HG02852 (cell line): ENCODE data around the gene PLD4.
"Not testable (repeated sequence)": the region's sequence is repeated elsewhere in the genome, so short reads cannot be mapped to it uniquely, and the experiment has no call there.

Experiments
- ATAC-seq: cut with Tn5 transposase; IDR thresholded peaks from one replicate; pipeline ENCODE4 v1.9.1; 2021; ENCODE audit warnings: mild to moderate bottlenecking, moderate library complexity; ENCODE audit not compliant: unreplicated experiment

Gene PLD4

GRCh38 chr14:104885973-104886689 is 38.5 kb upstream of the PLD4 start:
- no peak for ATAC-seq

DNA sequence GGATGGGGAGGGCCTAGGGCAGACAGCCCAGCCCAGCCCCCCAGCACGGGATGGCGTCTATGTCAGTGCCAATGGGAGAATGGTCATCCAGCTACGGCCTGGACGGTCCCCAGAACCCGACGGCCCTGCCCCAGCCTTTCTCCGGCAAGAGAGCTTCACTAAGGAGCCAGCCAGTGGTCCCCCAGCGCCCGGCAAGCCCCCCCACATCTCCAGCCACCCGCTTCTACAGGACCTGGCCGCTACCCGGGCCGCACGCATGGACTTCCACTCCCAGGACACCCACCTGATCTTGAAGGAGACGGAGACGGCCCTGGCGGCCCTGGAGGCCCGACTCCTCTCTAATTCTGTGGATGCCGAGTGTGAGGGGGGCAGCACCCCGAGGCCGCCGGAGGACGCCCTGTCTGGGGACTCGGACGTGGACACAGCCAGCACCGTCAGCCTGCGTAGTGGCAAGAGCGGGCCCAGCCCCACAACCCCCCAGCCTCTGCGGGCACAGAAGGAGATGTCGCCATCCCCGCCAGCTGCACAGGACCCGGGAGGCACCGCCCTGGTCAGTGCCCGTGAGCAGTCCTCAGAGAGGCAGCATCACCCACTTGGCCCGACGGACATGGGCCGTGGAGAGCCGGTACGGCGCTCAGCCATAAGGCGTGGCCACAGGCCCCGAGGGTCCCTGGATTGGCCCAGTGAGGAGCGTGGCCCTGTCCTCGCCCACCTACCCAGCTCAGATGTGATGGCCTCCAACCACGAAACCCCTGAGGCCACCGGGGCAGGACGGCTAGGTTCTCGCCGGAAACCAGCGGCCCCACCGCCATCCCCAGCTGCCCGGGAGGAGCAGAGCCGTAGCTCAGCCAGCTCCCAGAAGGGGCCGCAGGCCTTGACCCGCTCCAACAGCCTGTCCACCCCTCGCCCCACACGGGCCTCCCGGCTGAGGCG is 37.7 kb upstream of the PLD4 start:
- no peak for ATAC-seq

DNA sequence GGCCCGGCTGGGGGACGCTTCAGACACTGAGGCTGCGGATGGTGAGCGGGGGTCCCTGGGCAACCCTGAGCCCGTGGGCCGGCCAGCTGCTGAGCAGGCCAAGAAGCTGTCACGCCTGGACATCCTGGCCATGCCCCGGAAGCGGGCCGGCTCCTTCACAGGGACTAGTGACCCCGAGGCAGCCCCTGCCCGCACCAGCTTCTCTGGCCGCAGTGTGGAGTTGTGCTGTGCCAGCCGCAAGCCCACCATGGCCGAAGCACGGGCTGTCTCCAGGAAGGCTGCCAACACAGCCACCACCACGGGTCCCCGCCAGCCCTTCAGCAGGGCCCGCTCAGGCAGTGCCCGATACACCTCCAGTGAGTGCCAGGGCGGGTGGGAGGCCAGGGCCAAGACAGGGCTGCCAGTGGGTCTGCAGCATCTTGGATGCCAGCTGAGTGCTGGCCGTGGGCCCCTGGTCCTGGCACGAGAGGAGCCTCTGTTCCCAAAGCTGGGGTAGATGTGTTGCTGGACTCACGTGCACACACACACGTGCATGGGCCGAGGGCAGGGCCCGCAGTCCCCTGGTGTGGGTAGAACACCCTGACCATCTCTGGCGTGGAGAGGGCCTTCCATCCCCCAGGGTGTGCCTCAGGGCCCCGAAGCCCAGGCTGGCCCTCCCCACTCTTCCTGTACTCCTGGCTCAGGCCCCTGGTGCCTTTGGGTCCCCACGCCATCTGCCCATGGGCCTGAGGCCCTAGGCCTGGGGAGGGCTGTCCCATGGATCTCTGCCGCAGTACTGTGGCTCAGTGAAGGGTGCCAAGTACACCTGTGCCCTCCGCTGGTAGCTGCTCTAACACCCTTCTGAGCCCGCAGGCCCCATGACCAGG is 36.8 kb upstream of the PLD4 start:
- no peak for ATAC-seq

GRCh38 chr14:104888489-104889374 is 35.9 kb upstream of the PLD4 start:
- no peak for ATAC-seq

- no peak for ATAC-seq
Measured at GRCh38 chr14:104889375-104889757, 35.3 kb upstream of the PLD4 start.

DNA sequence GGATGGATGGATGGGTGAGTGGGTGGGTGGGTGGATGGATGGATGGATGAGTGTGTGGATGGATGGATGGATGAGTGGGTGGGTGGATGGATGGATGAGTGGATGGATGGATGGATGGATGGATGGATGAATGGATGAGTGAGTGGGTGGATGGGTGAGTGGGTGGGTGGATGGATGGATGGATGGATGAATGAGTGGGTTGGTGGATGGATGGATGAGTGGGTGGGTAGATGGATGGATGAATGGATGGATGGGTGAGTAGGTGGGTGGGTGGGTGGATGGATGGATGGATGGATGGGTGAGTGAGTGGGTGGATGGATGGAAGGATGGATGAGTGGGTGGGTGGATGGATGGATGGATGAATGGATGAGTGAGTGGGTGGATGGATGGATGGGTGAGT is 34.4 kb upstream of the PLD4 start:
- not testable (repeated sequence) for ATAC-seq

- no peak for ATAC-seq
Measured at GRCh38 chr14:104891121-104891551, 33.5 kb upstream of the PLD4 start.

GRCh38 chr14:104891664-104892530 is 32.8 kb upstream of the PLD4 start:
- ATAC-seq, result no peak

DNA sequence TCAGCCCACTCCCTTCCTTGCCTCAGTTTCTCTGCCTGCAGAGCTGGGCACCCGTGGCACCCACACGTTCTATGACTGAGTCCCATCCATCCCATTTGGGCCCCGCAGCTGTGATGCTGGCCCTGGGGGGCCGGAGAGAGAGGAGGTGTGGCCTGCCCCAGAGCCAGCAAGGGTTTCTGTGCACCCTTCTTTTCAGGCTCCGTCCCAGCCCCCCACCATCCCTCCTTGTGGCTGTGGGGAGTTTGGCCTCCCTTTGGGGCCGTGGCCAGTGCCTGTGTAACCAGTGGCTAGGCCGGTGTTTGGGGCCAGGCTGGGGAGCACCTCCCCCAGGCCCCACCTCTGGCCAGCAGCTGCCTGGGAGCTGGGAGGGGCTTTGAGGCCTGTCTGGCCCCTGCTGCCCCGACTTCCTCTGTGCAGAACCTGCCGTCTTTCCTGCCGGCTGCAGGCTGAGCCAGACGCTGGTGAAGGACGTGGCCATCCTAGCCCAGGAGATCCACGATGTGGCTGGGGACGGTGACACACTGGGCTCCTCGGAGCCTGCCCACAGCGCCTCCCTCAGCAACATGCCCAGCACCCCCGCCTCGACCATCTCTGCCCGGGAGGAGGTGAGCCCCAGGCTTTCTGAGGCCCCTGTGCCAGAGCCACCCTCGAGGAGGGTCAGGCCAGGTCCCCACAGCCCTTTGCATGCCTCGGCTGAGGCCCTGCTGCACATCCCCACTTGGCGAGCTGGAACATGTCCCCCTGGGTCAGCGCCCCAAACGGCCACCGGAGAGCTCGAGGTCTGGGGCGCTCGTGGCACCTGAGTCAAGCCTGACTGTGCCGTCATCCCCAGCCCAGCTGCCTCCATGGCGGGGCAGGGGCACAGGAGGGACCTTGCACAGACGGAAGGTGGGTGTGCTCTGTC is 31.9 kb upstream of the PLD4 start:
- no peak for ATAC-seq

DNA sequence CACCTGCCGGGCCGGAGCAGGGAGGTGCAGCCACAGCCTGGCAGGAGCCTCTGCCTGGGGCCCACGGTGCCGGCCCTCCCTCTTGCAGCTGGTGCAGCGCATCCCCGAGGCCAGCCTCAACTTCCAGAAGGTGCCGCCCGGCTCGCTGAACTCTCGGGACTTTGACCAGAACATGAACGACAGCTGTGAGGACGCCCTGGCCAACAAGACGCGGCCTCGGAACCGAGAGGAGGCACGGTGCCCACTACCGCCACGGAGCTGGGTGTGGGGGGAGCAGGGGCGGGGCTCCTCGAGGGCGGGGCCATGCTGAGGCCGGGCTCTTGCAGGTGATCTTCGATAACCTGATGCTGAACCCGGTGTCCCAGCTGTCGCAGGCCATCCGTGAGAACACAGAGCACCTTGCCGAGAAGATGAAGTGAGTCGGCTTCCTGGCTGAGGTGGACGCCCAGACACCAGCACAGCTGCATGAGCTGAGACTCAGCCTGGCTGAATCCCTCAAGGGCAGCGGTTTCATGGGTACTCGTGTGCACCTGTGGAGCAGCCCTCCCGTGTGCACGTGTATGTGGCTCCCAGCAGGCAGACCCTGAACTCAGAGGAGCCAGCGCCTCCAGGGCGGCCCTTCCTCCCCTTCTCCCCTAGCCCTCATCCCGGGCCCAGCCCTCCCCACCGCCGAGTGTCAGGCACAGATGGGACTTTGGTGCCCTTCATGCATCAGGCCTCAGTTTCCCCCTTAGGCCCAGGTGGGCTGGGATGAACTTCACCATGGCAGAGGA is 31.1 kb upstream of the PLD4 start:
- no peak for ATAC-seq

GRCh38 chr14:104894331-104895206 is 30.1 kb upstream of the PLD4 start:
- ATAC-seq, result no peak

DNA sequence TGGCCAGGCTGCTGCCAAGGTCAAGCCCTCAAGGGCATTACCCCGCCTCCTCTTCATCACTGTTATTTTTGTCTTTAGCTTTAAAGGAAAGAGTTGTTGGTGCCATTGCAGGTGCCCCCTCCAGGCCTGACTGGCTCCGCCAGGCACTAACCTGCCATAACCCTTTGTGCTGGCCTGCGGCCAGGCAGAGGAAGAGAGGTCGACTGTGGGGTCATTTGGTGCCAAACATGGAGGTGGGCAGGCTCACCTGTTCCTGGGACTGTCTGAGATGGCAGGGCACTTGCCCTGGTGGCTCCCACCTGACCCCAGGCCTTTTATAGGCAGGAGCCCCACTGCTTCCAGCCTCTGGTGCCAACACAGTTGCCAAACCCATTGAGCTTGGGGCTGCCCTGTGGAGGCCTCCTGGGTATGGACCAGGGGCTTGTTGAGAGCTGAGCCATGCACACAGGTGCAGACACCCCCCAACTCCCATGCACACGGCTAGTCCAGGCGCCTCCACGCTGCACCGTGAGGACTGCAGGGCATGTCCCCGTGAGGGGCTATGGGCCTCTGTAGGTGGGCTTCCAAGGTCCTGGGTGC is 29.4 kb upstream of the PLD4 start:
- no peak for ATAC-seq

DNA sequence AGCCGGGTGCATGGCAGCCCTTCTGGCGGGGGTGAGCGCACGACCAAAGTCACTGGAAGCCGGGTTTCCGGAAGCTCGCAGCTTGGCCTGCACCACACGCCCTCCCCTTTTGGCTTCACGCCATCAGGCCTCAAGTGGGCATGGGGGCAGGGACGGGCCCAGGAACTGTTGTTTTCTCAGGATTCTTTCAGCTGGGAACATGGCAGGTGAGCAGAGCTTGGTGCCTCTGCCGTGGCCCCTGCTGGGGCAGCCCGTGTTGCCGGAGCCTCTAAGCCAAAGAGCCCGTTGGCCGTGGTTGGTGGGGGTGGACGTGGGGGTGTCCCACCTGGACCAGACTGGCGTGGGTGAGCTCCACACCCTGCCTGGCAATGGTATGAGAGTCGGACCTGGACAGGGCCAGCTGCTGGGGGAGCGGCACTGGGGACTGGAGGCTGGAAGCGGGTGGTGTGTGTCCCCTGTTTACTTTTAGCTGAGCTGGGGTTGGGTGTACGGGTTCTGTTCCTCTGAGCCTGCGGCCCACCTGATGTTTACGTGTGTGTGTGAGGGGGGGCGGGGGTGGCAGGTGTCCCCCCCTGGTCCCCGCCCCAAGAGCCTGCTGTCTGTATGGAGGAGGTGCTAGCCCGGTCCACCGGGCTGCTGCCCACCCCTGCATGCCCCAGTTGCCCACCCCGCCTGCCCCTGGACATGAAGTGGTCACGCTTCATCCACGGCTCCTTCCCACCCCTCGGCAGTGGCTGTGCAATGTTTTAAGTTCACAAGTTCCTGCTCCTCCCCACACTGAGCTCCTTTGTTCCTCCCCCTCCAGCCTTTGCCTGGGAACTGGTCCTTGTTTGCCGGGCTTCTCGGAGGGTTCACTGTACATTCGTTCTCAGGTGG is 28.7 kb upstream of the PLD4 start:
- ATAC-seq, result no peak

DNA sequence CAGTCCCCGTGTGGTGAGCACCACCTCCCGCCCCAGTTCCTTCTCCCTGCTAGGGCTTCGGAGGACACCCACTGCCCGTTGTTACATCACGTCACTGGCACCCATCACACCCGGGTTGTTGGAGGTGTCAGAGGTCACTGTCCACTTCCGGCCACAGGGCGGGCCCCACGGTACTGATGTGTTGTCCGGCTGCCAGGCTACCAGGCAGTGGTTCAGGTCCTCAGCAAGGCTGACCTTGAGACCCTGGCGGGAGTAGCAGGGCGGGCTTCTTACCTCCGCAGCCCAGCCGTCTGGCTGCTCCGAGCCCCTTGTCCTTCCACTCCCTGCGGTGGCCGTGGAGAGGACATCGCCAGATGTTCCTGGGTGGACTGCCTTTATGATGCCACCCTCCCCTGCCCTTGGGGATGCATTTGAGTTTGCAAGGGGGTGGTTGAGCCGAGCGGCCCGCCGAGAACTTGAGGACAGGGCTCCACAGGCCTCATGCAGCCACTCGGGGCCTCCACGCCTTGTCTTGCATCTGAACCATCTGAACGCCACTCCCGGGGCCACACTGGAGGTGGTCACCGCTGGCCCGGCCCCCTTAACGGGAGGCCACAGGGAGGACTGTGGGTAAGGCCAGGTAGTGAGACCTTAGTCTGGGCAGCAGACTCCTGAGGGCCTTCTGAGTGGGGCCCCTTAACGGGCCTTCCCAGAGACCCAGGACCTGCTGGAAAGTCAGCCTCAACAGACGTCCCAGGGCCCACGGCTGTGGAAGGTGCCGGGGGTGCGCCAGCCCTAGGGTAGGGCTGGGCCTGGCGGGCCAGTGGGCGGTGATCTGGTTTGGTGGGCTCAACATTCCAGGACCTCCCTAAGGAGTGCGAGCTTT is 27.1 kb upstream of the PLD4 start:
- ATAC-seq, result no peak
